Lower leg skin (tissue), 3 donors: ENCODE data around the gene XBP1.

Source experiments
- CTCF ChIP-seq, 3 donors: fragments of 450-650 bp; IDR thresholded peaks; one replicate each; pipeline ENCODE4 v1.5.1; 2016; ENCODE audit warnings: antibody characterized with exemption in 3 of 3, mild to moderate bottlenecking in 3 of 3, moderate library complexity in 2 of 3
- POLR2A ChIP-seq, 2 donors: fragments of 450-650 bp; IDR thresholded peaks; one replicate each; pipeline ENCODE4 v1.6.1; 2016 to 2017; ENCODE audit warnings: antibody characterized with exemption in 2 of 2, mild to moderate bottlenecking in 1 of 2, moderate library complexity in 1 of 2

- TF ChIP-seq CTCF (IDR thresholded peaks at IDR 0.05) (no peak), POLR2A (IDR thresholded peaks at IDR 0.05) (no peak)
These were observed 9.2 kb downstream of the XBP1 start for GRCh38 chr22:28791124-28791523.
